GM13976 (cell line): ENCODE measurements around the gene USH2A.

Experiments used
- DNase-seq: peaks from one replicate; pipeline ENCODE4 v3.0.0; 2012; ENCODE audit warnings: low spot score
- in situ Hi-C: fragments of 300-500 bp; cut with MboI; formaldehyde crosslinking; loops from one replicate; pipeline ENCODE4 v1.12.0; 2022; ENCODE audit warnings: low sequenced_read_pairs, mixed read lengths, inconsistent platforms; ENCODE audit not compliant: unreplicated experiment
- TF ChIP-seq, protein P1 (sequence below): IDR thresholded peaks from 2 replicates; pipeline ENCODE4 v1.5.1; 2012; ENCODE audit warnings: borderline replicate concordance, mild to moderate bottlenecking; ENCODE audit not compliant: insufficient read depth; ENCODE audit errors: extremely low read depth, missing control alignments, control extremely low read depth

USH2A gene

DNA sequence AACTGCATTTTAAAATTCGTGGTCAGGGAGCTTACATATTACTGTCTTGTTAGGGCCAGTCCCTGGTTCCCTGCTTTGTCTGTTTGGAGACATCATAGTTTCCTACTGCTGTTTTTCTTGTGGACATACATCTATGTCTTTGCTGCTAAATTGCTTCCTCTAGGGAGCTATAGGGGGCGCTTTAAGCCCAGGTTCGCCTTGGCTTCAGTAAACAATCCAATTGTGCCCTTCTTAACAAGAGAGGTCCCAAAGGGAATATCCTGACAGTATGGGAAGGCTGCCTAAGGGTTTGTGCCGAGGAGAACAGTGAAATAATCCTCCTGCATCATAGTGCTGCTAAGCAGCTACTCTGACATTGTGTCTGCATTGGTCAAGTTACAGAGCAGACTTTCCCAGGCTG lies 112.5 kb downstream of the USH2A start:
- DNase-seq = peak; percentile 9
- in situ Hi-C loops = no loop called here
- TF ChIP-seq, protein P1, sequence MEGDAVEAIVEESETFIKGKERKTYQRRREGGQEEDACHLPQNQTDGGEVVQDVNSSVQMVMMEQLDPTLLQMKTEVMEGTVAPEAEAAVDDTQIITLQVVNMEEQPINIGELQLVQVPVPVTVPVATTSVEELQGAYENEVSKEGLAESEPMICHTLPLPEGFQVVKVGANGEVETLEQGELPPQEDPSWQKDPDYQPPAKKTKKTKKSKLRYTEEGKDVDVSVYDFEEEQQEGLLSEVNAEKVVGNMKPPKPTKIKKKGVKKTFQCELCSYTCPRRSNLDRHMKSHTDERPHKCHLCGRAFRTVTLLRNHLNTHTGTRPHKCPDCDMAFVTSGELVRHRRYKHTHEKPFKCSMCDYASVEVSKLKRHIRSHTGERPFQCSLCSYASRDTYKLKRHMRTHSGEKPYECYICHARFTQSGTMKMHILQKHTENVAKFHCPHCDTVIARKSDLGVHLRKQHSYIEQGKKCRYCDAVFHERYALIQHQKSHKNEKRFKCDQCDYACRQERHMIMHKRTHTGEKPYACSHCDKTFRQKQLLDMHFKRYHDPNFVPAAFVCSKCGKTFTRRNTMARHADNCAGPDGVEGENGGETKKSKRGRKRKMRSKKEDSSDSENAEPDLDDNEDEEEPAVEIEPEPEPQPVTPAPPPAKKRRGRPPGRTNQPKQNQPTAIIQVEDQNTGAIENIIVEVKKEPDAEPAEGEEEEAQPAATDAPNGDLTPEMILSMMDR = no peak

GRCh38 chr1:216306830-216307229 lies 116.4 kb downstream of the USH2A start:
- TF ChIP-seq, protein P1 = no peak
- in situ Hi-C loops = no loop called here
- no peak for DNase-seq

DNA sequence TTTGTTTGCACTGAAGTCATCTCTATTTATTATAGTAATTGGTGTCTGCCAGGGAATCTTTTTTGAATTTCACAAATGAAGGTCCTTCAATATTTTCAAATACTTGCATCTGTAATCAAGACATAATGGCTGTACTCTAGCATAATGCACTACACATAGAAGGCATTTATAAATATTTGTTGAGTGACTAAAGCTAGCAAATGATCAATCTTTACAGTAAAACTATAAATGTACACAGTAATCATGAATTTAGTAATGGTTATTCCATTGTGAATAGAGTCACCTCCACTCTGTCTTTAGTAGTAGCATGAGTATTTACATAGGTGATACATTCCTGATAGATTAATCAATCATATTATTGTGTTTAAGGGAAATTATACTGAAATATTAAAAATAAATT lies 119.6 kb downstream of the USH2A start:
- DNase-seq = no peak
- TF ChIP-seq, protein P1 = no peak
- in situ Hi-C loops = no loop called here

GRCh38 chr1:216293683-216294082 lies 129.6 kb downstream of the USH2A start:
- in situ Hi-C loops = no loop called here
- TF ChIP-seq, protein P1 = no peak
- no peak for DNase-seq

DNA sequence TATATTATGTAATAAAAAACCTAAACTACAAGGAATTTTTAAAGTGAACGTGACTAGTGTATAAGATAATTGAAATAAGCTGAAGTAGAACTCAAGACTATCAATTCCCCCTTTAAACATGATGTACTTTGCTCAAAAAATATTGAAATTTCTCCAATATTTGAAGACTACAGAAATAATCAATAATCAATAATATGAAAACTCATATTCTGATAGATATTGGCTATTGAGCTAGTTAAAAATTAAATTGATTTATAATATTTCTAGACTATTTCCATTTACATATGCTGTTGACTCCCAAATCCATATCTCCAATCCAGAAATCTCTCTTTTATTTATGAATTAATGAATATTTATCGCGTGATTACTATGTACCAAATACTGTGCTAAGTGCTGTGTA lies 133.2 kb downstream of the USH2A start:
- DNase-seq = no peak
- in situ Hi-C loops = no loop called here
- TF ChIP-seq, protein P1 = no peak

DNA sequence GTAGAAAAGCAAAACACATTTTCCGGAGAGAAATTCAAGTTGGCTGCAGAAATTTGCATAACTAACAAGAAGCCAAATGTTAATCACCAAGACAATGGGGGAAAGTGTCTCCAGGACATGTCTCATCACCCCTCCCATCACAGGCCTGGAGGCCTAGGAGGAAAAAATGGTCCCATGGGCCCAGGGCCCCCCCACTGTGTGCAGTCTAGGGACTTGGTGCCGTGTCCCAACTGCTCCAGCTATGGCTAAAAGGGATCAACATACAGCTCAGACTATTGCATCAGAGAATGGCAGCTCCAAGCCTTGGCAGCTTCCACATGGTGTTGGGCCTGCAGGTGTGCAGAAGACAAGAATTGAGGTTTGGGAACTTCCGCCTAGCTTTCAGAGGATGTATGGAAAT lies 138.2 kb downstream of the USH2A start:
- TF ChIP-seq, protein P1 = no peak
- in situ Hi-C loops = no loop called here
- no peak for DNase-seq

GRCh38 chr1:216281757-216282156 lies 141.5 kb downstream of the USH2A start:
- TF ChIP-seq, protein P1 = no peak
- in situ Hi-C loops = no loop called here
- no peak for DNase-seq
